ENCODE results near the gene ZBTB6.
"Not testable (repeated sequence)": the region's sequence is repeated elsewhere in the genome, so short reads cannot be mapped to it uniquely, and the experiment has no call there.

ZBTB6 gene

GRCh38 chr9:122939601-122940000 lies 26.5 kb upstream of the ZBTB6 start:
- H3K9me3 Mint-ChIP-seq: no peaks in the 10 kb centered on the region
- DNase-seq: no peak
- CTCF ChIA-PET: no interaction called here
- H3K4me3 Mint-ChIP-seq: no peak overlapping the region
- H3K4me1 Mint-ChIP-seq: peaks cover 32% of the 10 kb centered on the region
- no peaks in the 10 kb centered on the region for H3K27me3 Mint-ChIP-seq
- peaks cover 18% of the 10 kb centered on the region for H3K36me3 Mint-ChIP-seq
- peak overlapping the region; percentile 14 for H3K27ac Mint-ChIP-seq

GRCh38 chr9:122936883-122937282 lies 23.8 kb upstream of the ZBTB6 start:
- Mint-ChIP-seq H3K9me3 (no peaks in the 10 kb centered on the region), H3K4me3 (no peak overlapping the region)

GRCh38 chr9:122936464-122936863 lies 23.3 kb upstream of the ZBTB6 start:
- H3K36me3 Mint-ChIP-seq: peaks cover 23% of the 10 kb centered on the region
- H3K27ac Mint-ChIP-seq: no peak overlapping the region
- DNase-seq: no peak
- no peak overlapping the region for H3K4me3 Mint-ChIP-seq
- CTCF ChIA-PET: no interaction called here
- H3K4me1 Mint-ChIP-seq: peaks cover 27% of the 10 kb centered on the region
- no peaks in the 10 kb centered on the region for H3K27me3 Mint-ChIP-seq
- no peaks in the 10 kb centered on the region for H3K9me3 Mint-ChIP-seq

More at GRCh38 chr9:122936883-122937282, 23.8 kb upstream of the ZBTB6 start:
- Mint-ChIP-seq H3K36me3 (peaks cover 21% of the 10 kb centered on the region), H3K4me1 (peaks cover 29% of the 10 kb centered on the region), H3K27me3 (no peaks in the 10 kb centered on the region), H3K27ac (no peak overlapping the region)
- DNase-seq: no peak
- CTCF ChIA-PET: no interaction called here

GRCh38 chr9:122931226-122932121 lies 18.4 kb upstream of the ZBTB6 start, which contains the start of gene ZBTB26:
ZBTB26 (minus strand) TSS chr9:122931512; CDS start chr9:122919934, 11,578 bp downstream.
- no peaks in the 10 kb centered on the region for H3K27me3 Mint-ChIP-seq
- CTCF ChIA-PET: interaction anchor here (1.3 to 1.7 kb wide), 2 partner anchors 59 to 97 kb away, joined by 3 to 4 read pairs; no protein-coding TSS in a partner anchor
- H3K36me3 Mint-ChIP-seq: peaks cover 10% of the 10 kb centered on the region
- H3K27ac Mint-ChIP-seq: peak within 1 kb of the TSS; percentile 88
- H3K4me3 Mint-ChIP-seq: no peak within 1 kb of the TSS
- peak; percentile 93 for DNase-seq
- no peaks in the 10 kb centered on the region for H3K9me3 Mint-ChIP-seq
- peaks cover 16% of the 10 kb centered on the region for H3K4me1 Mint-ChIP-seq

- Mint-ChIP-seq H3K36me3 (peaks cover 8% of the 10 kb centered on the region), H3K27me3 (no peaks in the 10 kb centered on the region), H3K9me3 (no peaks in the 10 kb centered on the region), H3K27ac (no peak overlapping the region), H3K4me3 (no peak overlapping the region), H3K4me1 (peaks cover 16% of the 10 kb centered on the region)
- no peak for DNase-seq
- CTCF ChIA-PET: interaction anchor here (1.3 to 1.7 kb wide), 2 partner anchors 60 to 96 kb away, joined by 3 to 4 read pairs; no protein-coding TSS in a partner anchor
Measured at GRCh38 chr9:122930541-122931225, 17.6 kb upstream of the ZBTB6 start.

- Mint-ChIP-seq H3K4me3 (no peak overlapping the region), H3K27me3 (no peaks in the 10 kb centered on the region), H3K9me3 (no peaks in the 10 kb centered on the region), H3K27ac (no peak overlapping the region), H3K36me3 (peaks cover 5% of the 10 kb centered on the region), H3K4me1 (peaks cover 13% of the 10 kb centered on the region)
- CTCF ChIA-PET: interaction anchor here (0.6 to 1.4 kb wide), 2 partner anchors 61 to 708 kb away, joined by 4 to 7 read pairs; no protein-coding TSS in a partner anchor
- no peak for DNase-seq
Measured at GRCh38 chr9:122929796-122930354, 16.8 kb upstream of the ZBTB6 start.

- CTCF ChIA-PET: interaction anchor here (1.8 kb wide), 1 partner anchor 9 kb away, joined by 4 read pairs; no protein-coding TSS in a partner anchor
- Mint-ChIP-seq H3K4me1 (no peaks in the 10 kb centered on the region), H3K9me3 (no peaks in the 10 kb centered on the region), H3K27ac (no peak overlapping the region), H3K27me3 (no peaks in the 10 kb centered on the region), H3K4me3 (no peak overlapping the region), H3K36me3 (peaks cover 16% of the 10 kb centered on the region)
- DNase-seq: no peak
Measured at GRCh38 chr9:122923947-122924346, 10.8 kb upstream of the ZBTB6 start.

- no peaks in the 10 kb centered on the region for H3K4me1 Mint-ChIP-seq
- no peaks in the 10 kb centered on the region for H3K9me3 Mint-ChIP-seq
- H3K27ac Mint-ChIP-seq: no peak overlapping the region
- no peak overlapping the region for H3K4me3 Mint-ChIP-seq
- DNase-seq: no peak
- H3K36me3 Mint-ChIP-seq: peaks cover 18% of the 10 kb centered on the region
- no peaks in the 10 kb centered on the region for H3K27me3 Mint-ChIP-seq
- CTCF ChIA-PET: no interaction called here
Measured at GRCh38 chr9:122922713-122923112, 9.6 kb upstream of the ZBTB6 start.

- peaks cover 5% of the 10 kb centered on the region for H3K4me1 Mint-ChIP-seq
- no peaks in the 10 kb centered on the region for H3K27me3 Mint-ChIP-seq
- peaks cover 26% of the 10 kb centered on the region for H3K36me3 Mint-ChIP-seq
- no peaks in the 10 kb centered on the region for H3K9me3 Mint-ChIP-seq
- no peak overlapping the region for H3K27ac Mint-ChIP-seq
- CTCF ChIA-PET: no interaction called here
- DNase-seq: no peak
- no peak overlapping the region for H3K4me3 Mint-ChIP-seq
Measured at GRCh38 chr9:122918310-122918709, 5.2 kb upstream of the ZBTB6 start.

GRCh38 chr9:122912671-122912963 lies 506 bp downstream of the ZBTB6 start:
- CTCF ChIA-PET: interaction anchor here (0.9 to 1.3 kb wide), 2 partner anchors 78 to 448 kb away, joined by 4 to 8 read pairs; no protein-coding TSS in a partner anchor
- H3K4me3 Mint-ChIP-seq: peak overlapping the region; percentile 96

GRCh38 chr9:122906122-122906521 lies 7.0 kb downstream of the ZBTB6 start:
- H3K4me3 Mint-ChIP-seq, DNase-seq, CTCF ChIA-PET, H3K9me3 Mint-ChIP-seq, H3K27ac Mint-ChIP-seq, H3K27me3 Mint-ChIP-seq: not testable (repeated sequence)
- Mint-ChIP-seq H3K4me1 (peaks cover 28% of the 10 kb centered on the region), H3K36me3 (peaks cover 33% of the 10 kb centered on the region)

More at GRCh38 chr9:122912671-122912963, 506 bp downstream of the ZBTB6 start:
- peak overlapping the region; percentile 100 for H3K27ac Mint-ChIP-seq
- no peaks in the 10 kb centered on the region for H3K9me3 Mint-ChIP-seq
- peaks cover 32% of the 10 kb centered on the region for H3K4me1 Mint-ChIP-seq
- peaks cover 48% of the 10 kb centered on the region for H3K36me3 Mint-ChIP-seq
- no peaks in the 10 kb centered on the region for H3K27me3 Mint-ChIP-seq
- DNase-seq: no peak

GRCh38 chr9:122904823-122905710 lies 8.1 kb downstream of the ZBTB6 start, which contains the start of gene RC3H2:
RC3H2 (minus strand) TSS chr9:122905359; CDS start chr9:122897509, 7,850 bp downstream.
- no peaks in the 10 kb centered on the region for H3K9me3 Mint-ChIP-seq
- H3K27ac Mint-ChIP-seq: peak within 1 kb of the TSS; percentile 95
- peaks cover 4% of the 10 kb centered on the region for H3K27me3 Mint-ChIP-seq
- peak within 1 kb of the TSS; percentile 93 for H3K4me3 Mint-ChIP-seq
- CTCF ChIA-PET: interaction anchor here (1.8 kb wide), 1 partner anchor 70 kb away, joined by 5 read pairs; no protein-coding TSS in a partner anchor
- peaks cover 24% of the 10 kb centered on the region for H3K36me3 Mint-ChIP-seq
- peaks cover 26% of the 10 kb centered on the region for H3K4me1 Mint-ChIP-seq
- DNase-seq: peak; percentile 98

GRCh38 chr9:122904466-122904822 lies 8.7 kb downstream of the ZBTB6 start:
- Mint-ChIP-seq H3K36me3 (peaks cover 23% of the 10 kb centered on the region), H3K27ac (peak overlapping the region; percentile 95), H3K9me3 (no peaks in the 10 kb centered on the region), H3K27me3 (peaks cover 4% of the 10 kb centered on the region), H3K4me3 (peak overlapping the region; percentile 93), H3K4me1 (peaks cover 28% of the 10 kb centered on the region)
- CTCF ChIA-PET: interaction anchor here (0.7 to 1.8 kb wide), 2 partner anchors 69 to 84 kb away, joined by 3 to 5 read pairs; no protein-coding TSS in a partner anchor
- DNase-seq: peak; percentile 36
